ENCODE data around the gene ITPR1.

ITPR1 gene

DNA sequence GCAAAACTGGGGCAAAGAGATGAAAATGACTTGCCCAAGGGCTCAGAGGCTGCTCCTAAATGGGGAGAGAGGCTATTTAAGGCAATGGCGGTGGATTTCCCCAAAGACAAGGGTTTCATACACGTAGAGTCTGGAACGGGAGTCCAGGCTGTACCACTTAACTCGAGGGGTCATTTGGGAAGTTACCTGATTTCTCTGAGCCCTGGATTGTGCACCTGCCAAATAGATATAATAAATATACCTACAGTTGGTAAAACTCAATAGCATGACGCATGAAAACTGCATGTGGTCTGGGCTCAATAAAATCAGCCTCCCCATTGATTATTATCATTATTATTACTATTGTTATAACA is 1.3 kb upstream of the ITPR1 start:
- no peak for DNase-seq (ENCODE audit: low read depth)

DNA sequence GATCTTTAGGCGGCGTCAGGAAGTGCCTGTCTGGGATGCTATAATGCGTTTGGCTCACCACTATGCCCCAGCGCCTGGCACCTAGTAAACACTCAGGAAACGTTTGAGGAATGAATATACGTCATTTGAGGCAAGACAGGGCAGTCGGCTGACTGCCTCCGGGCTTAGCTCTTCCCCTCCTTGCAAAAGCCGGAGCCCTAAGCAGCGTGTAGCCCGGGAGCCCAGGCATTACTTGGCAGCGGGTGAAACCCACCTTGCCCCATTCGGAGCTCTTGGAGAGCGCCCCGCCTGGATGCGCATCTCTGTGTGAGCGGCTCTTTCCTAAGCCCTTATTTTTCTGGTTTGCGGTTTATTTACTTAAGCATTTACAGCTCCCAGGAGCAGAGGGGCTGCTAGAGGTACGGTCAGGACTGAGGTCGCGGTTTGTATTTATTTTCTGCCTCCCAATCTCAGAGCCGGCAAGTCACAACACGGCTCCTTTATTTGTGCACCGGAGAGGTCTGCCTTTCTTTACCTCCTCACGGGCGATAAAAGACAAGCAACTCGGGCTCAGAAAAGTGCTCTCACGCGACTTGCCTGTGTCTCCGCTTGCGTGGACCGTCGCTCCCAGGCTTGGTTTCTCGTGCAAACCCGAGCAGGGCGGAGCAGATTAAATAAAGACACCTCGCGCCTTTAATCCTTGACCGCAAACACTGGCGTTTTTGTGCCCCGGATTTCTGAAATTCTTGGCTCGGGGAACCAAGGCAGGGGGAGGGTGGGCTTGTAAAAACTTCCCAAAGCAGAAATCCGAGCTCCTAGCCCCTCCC is 737 bp upstream of the ITPR1 start:
- DNase-seq (ENCODE audit: low read depth), result no peak

GRCh38 chr3:4493941-4494894 is 1.1 kb downstream of the ITPR1 start:
- no peak for DNase-seq (ENCODE audit: low read depth)

- DNase-seq (ENCODE audit: low read depth), result no peak
Measured at GRCh38 chr3:4494895-4495264, 1.7 kb downstream of the ITPR1 start.

DNA sequence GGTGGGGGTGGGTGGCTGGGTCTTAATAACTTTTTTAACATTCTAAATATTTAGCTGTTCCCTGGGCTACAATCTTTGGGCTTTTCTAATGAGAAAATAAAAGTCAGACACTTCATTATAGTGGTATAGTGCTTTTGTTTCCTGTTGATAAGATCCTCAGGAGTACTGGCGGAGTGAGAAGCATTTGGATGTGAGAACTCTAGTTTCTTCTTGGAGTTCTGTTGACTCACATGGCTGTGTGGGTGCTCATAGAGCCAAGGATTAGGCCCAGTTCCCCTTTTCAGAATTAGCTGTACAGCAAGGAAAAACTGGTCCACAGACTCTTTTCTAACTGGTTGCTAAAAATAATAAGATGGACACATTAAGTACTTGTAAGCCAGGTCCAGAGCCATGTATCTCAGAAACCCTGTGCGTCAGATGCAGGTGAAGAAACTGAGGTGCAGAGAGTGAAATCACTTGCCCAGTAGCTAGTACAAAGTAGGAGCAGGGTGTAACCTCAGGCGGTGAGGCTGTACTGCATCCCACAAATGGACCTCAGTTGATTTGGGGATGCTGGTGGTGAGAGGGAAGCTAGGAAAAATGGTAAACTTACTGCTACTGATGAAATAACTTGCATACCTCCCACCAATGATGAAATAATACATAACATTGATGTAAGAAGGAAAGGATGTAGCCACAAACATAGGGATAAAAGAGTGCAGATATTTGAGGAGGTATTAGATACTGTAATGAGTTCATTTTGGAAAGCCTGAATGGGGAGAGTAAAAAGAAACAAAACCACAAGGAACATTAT is 2.3 kb downstream of the ITPR1 start:
- no peak for DNase-seq (ENCODE audit: low read depth)

DNA sequence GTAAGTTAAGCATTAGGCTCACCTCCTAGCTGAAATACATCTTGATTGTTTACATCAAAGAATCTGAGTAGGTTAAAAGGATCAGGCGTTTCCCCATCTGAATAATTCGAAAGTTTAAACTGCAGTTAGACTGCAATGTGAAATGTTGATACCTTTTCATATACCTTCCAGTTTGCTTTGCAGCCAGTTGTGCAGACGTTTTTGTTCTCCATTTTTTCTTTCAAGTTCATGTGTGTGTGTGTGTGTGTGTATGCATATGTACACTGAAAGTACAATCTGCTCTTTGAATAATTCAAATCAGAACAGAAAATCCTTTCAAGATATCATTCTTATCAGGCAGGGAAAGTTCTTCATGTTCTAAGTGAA is 2.9 kb downstream of the ITPR1 start:
- no peak for DNase-seq (ENCODE audit: low read depth)

GRCh38 chr3:4497005-4497692 is 4.0 kb downstream of the ITPR1 start:
- no peak for DNase-seq (ENCODE audit: low read depth)

DNA sequence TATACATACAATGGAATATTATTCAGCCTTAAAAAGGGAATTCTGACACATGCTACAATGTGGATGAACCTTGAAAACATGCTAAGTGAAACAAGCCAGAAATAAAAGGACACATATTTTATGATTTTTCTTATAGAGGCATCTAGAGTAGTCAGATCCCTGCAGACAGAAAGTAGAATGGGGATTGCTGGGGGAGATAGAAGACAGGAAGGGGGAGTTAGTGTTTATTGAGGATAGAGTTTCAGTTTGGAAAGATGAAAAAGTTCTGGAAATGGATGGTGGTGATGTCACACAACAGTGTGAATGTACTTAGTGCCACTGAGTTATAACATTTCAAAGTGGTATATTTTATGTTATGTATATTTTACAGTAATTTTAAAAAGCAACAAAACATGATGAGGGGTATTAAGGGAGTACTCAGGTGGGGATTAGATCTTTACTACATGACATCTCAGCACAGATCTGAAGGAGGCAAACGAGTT is 4.7 kb downstream of the ITPR1 start:
- no peak for DNase-seq (ENCODE audit: low read depth)

DNA sequence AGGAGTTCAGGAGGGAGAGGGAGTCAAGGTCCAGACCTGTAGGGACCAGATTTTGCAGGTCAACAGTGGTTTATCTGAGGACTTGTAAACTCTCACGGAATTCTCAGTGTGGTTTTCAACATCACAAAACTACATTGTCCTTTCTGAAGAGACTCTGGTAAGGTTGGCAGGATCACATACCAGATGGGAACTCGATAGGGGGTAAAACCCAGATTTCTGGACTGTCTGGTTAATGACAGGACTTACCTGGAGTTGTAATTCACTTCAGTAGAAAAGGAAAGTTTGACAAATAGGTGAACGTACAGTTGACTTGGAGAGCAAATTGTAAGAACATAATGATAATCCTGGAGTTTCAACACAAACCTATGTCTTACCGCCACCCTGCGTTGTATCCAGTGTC is 5.3 kb downstream of the ITPR1 start:
- DNase-seq (ENCODE audit: low read depth), result no peak

DNA sequence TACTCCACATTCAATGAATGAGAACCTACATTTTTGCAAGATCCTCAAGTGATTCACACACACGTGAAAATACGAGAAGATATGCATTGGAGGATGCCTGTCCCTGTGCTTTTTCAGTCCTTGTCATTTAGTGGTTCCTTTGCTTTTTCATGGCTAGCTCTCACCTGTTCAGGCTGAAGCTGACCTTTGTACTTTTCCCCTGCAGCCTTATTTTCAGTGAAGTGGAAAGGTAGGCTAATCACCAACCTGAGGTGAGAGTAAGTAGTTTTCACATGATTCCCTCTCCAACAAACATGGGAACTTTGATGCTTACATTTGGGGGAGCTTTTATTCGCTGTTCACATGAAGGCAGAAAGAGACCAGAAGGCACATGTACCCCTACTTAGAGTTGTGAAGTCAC is 8.3 kb downstream of the ITPR1 start:
- no peak for DNase-seq (ENCODE audit: low read depth)

DNA sequence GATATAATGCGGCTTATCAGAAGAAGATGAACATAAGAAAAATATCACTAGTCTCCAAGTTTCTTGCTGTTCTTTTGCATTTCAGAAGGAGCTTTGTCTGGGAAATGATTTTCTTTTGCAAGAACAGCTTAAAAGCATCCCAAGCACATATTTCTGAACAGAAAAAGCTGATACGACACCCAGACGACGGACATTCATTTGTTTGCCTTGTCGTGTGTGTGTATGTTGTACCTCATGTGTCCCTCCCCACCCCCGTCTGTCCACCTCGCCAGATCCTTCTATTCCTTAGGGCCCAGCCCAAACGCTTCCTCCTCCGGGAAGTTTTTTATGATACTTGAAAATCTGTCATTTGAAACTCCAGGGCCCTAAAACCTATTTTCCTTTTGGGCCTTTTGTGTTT is 8.8 kb downstream of the ITPR1 start:
- no peak for DNase-seq (ENCODE audit: low read depth)

GRCh38 chr3:4503050-4503449 is 9.9 kb downstream of the ITPR1 start:
- DNase-seq (ENCODE audit: low read depth), result no peak

DNA sequence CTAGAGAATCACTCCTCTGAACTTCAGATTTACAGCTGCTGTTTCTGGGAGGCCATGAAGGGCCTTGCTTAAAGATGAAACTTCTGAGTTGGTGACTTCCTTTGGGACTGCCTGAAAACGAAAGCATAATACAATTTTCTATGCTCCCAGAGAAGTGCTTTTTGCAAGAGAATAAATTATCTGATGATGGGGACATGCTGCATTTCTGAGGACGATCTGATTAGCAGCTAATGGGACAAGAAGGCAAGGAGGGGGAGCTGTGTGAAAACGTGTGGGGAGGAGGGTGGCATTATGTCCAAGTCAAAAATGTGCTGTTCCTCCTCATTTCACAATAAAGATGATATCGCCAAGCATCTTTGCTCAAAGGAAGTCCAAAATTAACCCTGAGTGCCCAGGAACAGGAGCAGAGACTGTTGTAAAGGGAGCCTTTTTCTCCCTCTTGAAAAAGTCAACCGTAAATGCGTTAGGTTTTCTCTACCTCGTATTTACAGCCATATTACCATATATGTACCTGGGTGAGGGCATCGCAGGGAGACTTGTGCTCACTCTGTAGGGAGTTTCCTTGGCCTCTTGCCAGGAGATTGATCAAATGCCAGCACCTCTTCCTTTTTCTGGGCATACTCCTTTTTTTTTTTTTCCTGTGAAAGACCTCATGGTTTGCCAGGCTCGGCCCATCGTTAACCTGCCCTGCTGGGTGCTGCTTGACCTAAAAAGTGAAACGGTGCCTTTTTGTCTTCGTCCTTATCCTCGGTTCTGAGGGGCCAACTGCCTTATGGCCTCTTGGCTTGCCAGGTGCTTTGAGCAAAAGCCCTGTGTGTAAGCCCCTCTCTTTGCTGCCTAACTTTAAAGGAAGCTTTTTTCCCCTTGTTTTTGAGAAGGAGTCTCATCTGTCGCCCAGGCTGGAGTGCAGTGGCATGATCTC is 11.5 kb downstream of the ITPR1 start:
- DNase-seq (ENCODE audit: low read depth), result no peak

- no peak for DNase-seq (ENCODE audit: low read depth)
Measured at GRCh38 chr3:4505688-4506558, 12.8 kb downstream of the ITPR1 start.

- no peak for DNase-seq (ENCODE audit: low read depth)
Measured at GRCh38 chr3:4506559-4507023, 13.4 kb downstream of the ITPR1 start.

GRCh38 chr3:4507024-4507596 is 14.0 kb downstream of the ITPR1 start:
- no peak for DNase-seq (ENCODE audit: low read depth)

DNA sequence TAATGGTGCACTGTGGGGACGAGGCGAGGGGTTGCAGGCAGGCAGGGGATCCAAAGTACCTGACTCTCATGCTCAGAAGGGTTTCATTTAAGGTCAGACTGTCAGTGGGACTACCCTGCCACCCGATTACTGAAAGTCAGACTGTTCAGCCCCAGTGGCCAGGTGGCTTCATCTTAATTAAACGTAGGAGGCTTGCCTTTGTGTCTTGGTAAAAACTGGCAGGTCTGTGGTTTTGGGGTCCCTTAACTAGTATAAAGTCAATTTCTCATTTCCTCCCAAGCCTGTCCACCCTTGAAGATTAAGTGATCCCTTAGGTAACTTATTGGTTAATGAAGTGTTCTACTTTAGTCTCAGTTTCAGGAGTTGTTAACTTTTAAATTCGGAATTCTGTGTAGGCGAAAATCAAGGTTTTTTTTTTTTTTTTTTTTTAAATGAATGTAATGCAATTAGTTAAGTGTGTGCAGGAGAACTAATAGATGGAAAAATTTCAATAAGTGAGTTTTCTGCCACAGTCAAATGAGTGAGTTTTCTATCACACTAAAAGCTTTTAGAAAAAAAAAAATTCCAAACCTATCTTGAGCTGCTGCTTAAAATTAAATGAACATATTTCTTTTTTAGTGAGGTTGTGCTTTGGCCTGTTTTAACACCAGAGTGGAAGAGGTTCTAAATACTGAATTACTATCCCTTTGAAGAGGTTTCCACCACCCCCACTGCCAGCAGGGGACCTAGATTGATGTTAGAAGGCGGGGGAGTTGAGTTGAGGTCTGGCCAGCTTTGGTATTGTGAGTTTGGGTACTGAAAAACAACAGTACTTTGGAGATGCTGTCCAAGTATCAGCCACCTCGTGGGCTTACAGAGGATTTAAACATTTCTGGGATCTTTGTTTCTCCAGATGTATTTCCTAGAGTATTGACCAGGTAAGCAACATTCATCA is 15.2 kb downstream of the ITPR1 start:
- no peak for DNase-seq (ENCODE audit: low read depth)

DNA sequence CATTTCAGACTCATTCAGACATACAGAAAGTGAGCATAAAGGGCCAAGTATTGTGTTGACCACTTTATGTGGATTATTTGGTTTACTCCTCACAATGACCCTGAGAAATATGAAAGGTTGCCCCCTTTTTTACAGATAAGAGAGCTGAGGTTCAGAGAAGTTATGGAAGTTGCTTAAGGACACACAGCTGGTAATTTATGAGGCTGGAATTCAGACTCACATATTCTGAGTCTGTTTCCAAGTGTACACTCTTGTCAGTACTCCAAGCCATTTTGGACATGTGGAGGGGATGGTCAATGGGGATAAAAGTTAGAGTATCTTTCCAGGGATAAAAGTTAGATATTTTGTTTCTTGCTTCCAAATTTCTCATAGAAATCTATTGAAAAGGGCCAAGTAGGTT is 15.9 kb downstream of the ITPR1 start:
- DNase-seq (ENCODE audit: low read depth), result no peak
